Measurements from ENCODE around the gene PRMT2. TPM values are rescaled to one million over a fixed set of nuclear protein-coding genes. Genes with fewer than 3 reads are reported as not detected.

PRMT2 gene
- total and polyA plus RNA-seq, 2 donors (not counting 1 experiment from before 2014, with no cell fraction given): 152 to 169 TPM

DNA sequence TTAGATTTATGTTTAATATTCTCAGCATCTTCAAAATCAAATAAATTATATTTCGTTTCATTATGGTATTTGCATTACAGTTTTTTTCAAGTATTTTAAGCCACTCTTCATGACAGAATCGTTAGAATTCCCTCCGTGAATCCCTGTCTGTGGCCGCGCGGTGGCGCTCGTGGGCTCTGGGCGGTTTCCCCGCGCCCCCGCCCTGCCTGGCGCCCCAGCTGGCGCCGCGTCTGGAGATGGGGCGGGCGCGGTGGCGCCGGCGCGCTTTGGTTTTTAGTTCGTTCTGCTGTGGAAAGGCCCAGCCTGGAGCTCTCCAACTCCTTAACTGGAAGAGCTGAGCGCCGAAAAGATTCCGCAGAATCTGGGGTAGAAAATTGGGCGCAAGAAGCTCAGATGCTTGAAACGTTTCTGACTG lies 25.7 kb downstream of the PRMT2 start:
- peak; percentile 80 to 89 for DNase-seq (ENCODE audit: low read depth in 2 of 2)
- H2AFZ ChIP-seq (ENCODE audit: low read length): no peak overlapping the region
- no peaks in the 10 kb centered on the region for H4K20me1 ChIP-seq (ENCODE audit: control insufficient read depth, extremely low read depth, insufficient read depth, low read length)
- H3K27ac ChIP-seq (ENCODE audit: insufficient read depth, low read length): no peak overlapping the region
- peaks cover 7% of the 10 kb centered on the region for H3K36me3 ChIP-seq (ENCODE audit: control insufficient read depth, insufficient read depth, low read length)
- no peaks in the 10 kb centered on the region for H3K9me3 ChIP-seq (ENCODE audit: control insufficient read depth, insufficient read depth, low read depth, low read length)
- no peak overlapping the region for H3K4me2 ChIP-seq (ENCODE audit: extremely low read depth, insufficient read depth, low read length)
- H3K9ac ChIP-seq (ENCODE audit: insufficient read depth, low read length): no peak overlapping the region
- H3K27me3 ChIP-seq (ENCODE audit: control insufficient read depth, insufficient read depth, low read length): no peaks in the 10 kb centered on the region
- H3K4me3 ChIP-seq (replicated peaks in 1 of 4; ENCODE audit: control extremely low read depth in 1 of 4, insufficient read depth in 1 of 4, low read depth in 3 of 4, low read length in 4 of 4): peak overlapping the region in 2 of 4 experiments; percentile 19 to 40
- no peaks in the 10 kb centered on the region for H3K4me1 ChIP-seq (ENCODE audit: control insufficient read depth, extremely low read depth, insufficient read depth, low read length)
- H3K79me2 ChIP-seq (ENCODE audit: control insufficient read depth, insufficient read depth, low read length): no peaks in the 10 kb centered on the region
- TF ChIP-seq, protein P1, sequence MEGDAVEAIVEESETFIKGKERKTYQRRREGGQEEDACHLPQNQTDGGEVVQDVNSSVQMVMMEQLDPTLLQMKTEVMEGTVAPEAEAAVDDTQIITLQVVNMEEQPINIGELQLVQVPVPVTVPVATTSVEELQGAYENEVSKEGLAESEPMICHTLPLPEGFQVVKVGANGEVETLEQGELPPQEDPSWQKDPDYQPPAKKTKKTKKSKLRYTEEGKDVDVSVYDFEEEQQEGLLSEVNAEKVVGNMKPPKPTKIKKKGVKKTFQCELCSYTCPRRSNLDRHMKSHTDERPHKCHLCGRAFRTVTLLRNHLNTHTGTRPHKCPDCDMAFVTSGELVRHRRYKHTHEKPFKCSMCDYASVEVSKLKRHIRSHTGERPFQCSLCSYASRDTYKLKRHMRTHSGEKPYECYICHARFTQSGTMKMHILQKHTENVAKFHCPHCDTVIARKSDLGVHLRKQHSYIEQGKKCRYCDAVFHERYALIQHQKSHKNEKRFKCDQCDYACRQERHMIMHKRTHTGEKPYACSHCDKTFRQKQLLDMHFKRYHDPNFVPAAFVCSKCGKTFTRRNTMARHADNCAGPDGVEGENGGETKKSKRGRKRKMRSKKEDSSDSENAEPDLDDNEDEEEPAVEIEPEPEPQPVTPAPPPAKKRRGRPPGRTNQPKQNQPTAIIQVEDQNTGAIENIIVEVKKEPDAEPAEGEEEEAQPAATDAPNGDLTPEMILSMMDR (conservative IDR thresholded peaks at IDR 0.05 in 1 of 2, IDR thresholded peaks at IDR 0.05 in 1 of 2; ENCODE audit: low read depth in 1 of 2, low read length in 2 of 2): peak; percentile 71 to 91
- TF ChIP-seq EZH2 (IDR thresholded peaks at IDR 0.05; ENCODE audit: low read length, missing control alignments): no peak

GRCh38 chr21:46661642-46662366 lies 26.3 kb downstream of the PRMT2 start:
- Histone ChIP-seq H3K9me3 (ENCODE audit: control insufficient read depth, insufficient read depth, low read depth, low read length) (no peaks in the 10 kb centered on the region), H3K9ac (ENCODE audit: insufficient read depth, low read length) (no peak overlapping the region), H2AFZ (ENCODE audit: low read length) (no peak overlapping the region), H3K79me2 (ENCODE audit: control insufficient read depth, insufficient read depth, low read length) (no peaks in the 10 kb centered on the region), H3K36me3 (ENCODE audit: control insufficient read depth, insufficient read depth, low read length) (peaks cover 7% of the 10 kb centered on the region), H3K4me2 (ENCODE audit: extremely low read depth, insufficient read depth, low read length) (no peak overlapping the region), H3K27me3 (ENCODE audit: control insufficient read depth, insufficient read depth, low read length) (no peaks in the 10 kb centered on the region), H4K20me1 (ENCODE audit: control insufficient read depth, extremely low read depth, insufficient read depth, low read length) (no peaks in the 10 kb centered on the region), H3K4me1 (ENCODE audit: control insufficient read depth, extremely low read depth, insufficient read depth, low read length) (no peaks in the 10 kb centered on the region), H3K4me3 (replicated peaks in 1 of 4; ENCODE audit: control extremely low read depth in 1 of 4, insufficient read depth in 1 of 4, low read depth in 3 of 4, low read length in 4 of 4) (peak overlapping the region in 2 of 4 experiments; percentile 19 to 40), H3K27ac (ENCODE audit: insufficient read depth, low read length) (no peak overlapping the region)
- no peak for DNase-seq (ENCODE audit: low read depth in 2 of 2)
- TF ChIP-seq, protein P1 (conservative IDR thresholded peaks at IDR 0.05 in 1 of 2, IDR thresholded peaks at IDR 0.05 in 1 of 2; ENCODE audit: low read depth in 1 of 2, low read length in 2 of 2): no peak
- no peak for TF ChIP-seq EZH2 (IDR thresholded peaks at IDR 0.05; ENCODE audit: low read length, missing control alignments)

- Histone ChIP-seq H3K9me3 (ENCODE audit: control insufficient read depth, insufficient read depth, low read depth, low read length) (no peaks in the 10 kb centered on the region), H2AFZ (ENCODE audit: low read length) (no peak overlapping the region), H3K27me3 (ENCODE audit: control insufficient read depth, insufficient read depth, low read length) (no peaks in the 10 kb centered on the region), H3K36me3 (ENCODE audit: control insufficient read depth, insufficient read depth, low read length) (peaks cover 7% of the 10 kb centered on the region), H3K27ac (ENCODE audit: insufficient read depth, low read length) (no peak overlapping the region), H3K4me1 (ENCODE audit: control insufficient read depth, extremely low read depth, insufficient read depth, low read length) (no peaks in the 10 kb centered on the region), H3K4me2 (ENCODE audit: extremely low read depth, insufficient read depth, low read length) (no peak overlapping the region), H3K79me2 (ENCODE audit: control insufficient read depth, insufficient read depth, low read length) (no peaks in the 10 kb centered on the region), H3K4me3 (replicated peaks in 1 of 4; ENCODE audit: control extremely low read depth in 1 of 4, insufficient read depth in 1 of 4, low read depth in 3 of 4, low read length in 4 of 4) (no peak overlapping the region), H4K20me1 (ENCODE audit: control insufficient read depth, extremely low read depth, insufficient read depth, low read length) (no peaks in the 10 kb centered on the region), H3K9ac (ENCODE audit: insufficient read depth, low read length) (no peak overlapping the region)
- no peak for TF ChIP-seq EZH2 (IDR thresholded peaks at IDR 0.05; ENCODE audit: low read length, missing control alignments)
- TF ChIP-seq, protein P1 (conservative IDR thresholded peaks at IDR 0.05 in 1 of 2, IDR thresholded peaks at IDR 0.05 in 1 of 2; ENCODE audit: low read depth in 1 of 2, low read length in 2 of 2): no peak
- DNase-seq (ENCODE audit: low read depth in 2 of 2): no peak
These were observed 26.8 kb downstream of the PRMT2 start for GRCh38 chr21:46662367-46662654.
